8988T (cell line): Measurements from ENCODE around the gene IMMP2L.

Experiments
- DNase-seq: peaks from one replicate; pipeline ENCODE4 v3.0.0; 2011

Gene IMMP2L

DNA sequence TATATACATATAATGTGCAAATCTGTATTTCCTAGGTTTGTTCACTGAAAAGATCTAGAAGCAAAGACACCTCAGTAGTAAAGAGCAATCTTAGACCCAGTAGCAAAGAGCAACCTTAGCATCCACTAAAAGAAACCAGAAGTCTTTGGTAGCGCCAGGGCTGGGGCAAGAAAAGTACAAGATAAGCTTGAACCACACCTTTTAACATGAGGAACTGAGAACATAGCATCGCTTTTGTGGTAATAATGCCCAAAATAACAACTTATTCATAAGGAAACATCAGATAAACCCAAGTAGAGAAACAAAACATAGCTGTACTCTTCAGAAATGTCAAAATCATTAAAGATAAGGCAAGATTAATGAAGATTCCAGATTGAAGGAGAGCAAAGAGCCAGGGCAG is 173.4 kb downstream of the IMMP2L start:
- DNase-seq = no peak

DNA sequence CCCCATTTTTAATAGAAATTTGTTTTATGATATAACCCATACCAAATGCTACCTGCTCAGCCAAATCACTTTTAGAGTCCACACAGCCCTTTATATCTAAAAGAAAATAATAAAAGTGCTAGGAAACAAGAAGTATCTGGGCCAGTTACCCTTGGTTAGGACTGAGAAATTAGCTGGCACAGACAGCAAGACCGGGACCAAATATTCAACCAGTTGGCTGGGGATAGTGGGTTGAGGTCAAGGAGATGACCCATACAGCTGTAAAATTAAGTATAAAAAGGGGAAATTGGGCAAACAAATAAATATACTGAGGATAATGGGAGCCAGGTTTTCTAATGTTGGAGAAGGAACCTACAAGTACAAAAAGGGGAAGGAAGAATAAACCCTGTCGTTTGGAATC is 174.3 kb downstream of the IMMP2L start:
- no peak for DNase-seq

DNA sequence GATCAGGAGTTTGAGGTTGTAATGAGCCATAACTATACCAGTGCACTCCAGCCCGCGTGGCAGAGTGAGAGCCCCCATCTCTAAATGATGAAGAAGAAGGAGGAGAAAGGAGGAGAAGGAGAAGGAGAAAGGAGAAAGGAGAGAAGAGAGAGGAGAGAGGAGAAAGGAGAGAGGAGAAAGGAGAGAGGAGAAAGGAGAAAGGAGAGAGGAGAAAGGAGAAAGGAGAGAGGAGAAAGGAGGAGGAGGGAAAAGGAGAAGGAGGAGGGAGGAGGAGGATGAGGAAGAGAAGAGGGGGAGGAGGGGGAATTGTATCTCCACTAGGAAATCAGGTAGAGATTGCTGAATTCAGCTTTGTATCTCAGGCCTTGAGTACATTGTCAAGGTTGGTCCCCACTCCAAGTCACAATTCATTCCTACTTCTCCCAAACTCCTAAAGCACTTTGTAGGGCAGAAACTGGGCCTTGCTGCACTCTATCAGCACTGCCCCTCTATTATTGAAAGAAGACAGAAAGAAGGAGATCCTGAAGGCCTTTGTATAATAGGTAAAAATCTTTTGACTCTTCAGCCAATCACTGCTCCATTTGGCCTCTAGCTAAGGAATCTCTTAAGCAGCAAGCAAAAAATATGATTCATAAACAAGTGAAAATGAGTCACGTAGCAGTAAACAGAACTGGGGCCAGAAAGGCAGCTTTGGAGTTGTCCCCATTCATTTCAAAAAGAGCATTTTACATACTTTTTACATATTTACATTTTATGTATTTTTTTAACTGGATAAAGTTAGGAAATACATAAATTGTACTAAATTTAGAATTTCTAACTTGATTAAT is 178.0 kb downstream of the IMMP2L start:
- no peak for DNase-seq

DNA sequence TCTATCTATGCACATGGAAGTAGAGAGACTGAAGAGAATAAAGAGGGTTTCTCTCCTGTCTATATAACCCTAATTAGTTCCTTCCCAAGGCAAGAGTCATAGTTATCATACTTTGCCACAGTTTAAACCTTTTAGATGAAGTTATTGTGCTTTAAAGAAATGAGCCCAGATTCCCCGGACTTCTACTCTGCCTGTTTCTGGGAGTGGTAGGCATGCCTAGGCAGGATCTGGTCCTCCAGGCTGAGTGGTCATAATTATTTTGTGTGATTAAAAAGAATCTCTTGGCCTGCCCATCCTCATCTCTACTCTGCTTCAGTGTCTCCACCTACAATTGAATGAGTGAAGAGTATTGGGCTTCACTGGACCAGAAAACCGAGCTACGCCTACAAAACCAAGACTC is 179.2 kb downstream of the IMMP2L start:
- DNase-seq = no peak

DNA sequence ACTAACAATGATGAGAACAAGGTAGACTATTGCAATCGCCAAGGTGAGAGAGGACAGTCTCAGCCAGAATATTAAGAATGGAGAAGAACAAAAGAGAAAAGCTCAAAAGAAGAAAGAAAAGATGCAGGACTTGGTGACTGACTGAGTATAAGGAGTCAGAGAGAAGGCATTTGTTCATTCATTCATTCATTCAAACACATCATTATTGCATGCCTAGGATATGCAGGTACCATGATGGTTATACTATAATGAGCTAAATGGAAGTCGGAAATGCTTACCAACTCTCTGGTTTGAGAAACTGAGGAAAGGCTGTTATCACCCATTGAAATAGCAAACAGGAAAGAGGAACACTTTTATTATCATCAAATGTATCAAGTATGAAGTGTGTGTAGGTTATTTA is 180.7 kb downstream of the IMMP2L start:
- DNase-seq = no peak

DNA sequence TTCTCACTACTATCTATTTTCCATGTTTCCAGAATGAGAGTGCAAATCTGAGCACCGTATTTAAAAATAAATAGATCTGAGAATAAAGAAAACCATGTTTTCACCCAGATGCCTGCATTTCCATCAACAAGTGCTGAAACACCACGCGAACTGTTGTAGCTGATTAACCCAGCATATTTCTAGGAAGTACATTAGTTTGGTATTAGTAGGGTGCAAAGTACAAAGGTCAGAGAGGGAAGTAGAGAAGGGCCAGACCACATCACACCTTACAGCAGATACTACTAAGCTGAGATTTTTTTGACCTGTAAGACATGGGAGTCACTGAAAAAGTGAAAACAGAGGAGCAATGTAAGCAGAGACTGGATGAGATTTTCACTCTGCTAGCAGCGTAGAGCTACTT is 181.3 kb downstream of the IMMP2L start:
- no peak for DNase-seq

DNA sequence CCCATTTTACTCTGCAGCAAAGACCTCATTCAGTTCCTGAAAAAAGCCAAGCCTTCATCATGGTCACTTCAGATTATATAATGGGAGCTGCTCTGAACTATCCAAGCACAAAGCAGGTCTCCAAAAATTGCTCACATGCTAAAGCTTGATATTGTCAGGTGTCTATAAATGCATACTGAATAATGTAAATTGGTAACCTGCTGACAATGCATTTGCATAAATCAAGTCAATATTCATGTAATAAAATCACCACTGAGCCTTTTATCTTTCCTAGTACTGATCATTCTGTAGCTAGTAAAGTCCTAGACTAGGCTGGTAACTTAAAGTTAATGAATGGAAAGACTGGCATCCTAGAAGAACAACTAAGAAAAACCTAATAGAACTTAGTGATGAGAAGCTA is 188.3 kb downstream of the IMMP2L start:
- no peak for DNase-seq

DNA sequence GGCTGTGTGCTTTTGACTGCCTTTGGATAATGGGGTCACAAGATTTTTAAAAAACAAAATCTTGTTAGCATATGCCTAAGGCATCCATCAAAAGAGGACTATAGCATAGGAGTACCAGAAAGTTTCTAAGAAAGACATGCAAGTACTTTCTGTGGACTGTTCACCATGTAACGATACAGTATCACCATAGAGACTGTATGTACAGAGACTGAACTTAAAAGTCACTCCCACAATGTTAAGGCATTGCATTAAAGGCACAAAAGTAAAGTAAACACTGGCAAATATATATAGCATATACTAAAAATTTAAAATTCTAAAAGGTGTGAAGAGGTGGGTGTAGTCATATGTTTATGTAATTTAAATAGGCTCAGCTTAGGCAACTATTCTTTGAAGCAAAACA is 190.9 kb downstream of the IMMP2L start:
- no peak for DNase-seq

DNA sequence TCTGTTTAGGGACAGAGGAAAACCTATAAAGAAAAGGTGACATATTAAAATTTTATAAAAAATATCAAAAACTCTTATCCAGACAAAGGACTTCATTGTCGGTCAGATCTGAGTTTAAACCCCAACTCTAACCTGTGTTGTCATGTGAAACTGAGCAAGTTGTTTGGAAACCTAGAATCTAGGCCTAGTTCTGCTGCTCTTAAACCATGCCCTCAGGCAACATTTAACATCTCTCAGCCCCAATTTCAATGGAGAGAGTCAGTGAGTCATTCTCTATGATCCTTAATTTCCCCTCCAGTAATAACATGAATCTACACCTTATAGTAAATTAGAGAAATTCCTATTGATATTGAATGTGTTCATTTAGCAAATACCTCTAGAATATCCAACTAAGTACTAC is 192.3 kb downstream of the IMMP2L start:
- DNase-seq = no peak

DNA sequence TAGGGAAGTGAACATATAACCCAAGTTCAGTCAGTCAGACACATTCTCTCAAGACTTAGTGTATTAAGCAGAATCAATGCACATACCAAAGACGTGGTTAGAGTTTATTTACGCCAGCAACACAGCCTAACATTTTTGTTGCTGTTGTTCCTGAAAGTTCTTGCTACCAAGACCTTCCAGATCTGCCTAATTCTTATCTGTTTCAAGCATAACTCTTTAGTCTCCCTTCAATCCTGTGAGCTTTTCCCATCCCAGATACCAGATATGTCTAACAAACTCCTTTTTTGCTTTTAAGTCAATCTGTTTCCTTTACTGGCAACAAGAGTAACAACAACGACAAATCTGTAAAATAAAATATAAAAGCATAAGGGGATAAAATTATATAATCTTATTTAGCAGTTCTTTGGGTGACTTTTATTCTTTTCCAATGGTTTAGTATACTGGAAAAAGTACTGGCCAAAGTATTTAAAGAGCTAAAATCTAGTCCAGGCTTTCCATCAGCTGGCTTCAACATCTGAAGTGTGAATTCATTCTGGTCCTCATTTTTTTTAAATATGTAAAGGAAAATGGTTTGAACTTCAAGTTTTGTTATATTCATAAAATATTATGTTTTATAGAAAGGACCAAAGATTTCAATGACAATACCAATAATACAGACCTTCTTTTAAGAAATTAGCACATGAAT is 193.8 kb downstream of the IMMP2L start:
- no peak for DNase-seq

DNA sequence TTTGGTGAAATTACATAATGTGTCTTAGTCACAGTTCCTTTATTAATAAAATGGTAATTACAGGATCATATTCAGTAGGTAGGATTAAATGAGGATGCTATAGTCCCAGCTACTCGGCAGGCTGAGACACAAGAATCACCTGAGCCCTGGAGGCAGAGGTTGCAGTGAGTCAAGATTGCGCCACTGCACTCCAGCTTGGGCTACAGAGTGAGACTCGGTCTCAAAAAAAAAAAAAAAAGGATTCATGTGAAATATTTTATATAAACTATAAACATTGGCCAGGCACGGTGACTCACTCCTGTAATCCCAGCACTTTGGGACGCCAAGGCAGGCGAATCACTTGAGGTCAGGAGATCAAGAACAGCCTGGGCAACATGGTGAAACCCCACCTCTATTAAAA is 197.9 kb downstream of the IMMP2L start:
- no peak for DNase-seq

DNA sequence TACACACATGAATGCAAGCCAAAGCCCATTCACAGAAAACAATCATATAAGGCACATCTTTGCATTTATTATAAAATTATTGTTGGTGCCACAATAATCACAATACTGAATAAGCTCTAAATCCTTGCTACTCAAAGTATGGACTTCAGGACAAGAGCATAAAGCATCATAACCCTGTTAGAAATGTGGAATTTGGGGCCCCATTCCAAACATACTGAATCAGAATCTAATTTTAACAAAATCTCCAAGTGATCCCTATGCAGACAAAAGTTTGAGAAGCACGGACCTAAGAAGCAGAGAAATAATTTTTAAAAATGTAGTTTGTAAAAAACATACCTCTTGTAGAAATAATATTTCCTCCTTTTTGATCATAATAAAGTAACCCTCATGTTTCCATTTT is 199.2 kb downstream of the IMMP2L start:
- DNase-seq = no peak

DNA sequence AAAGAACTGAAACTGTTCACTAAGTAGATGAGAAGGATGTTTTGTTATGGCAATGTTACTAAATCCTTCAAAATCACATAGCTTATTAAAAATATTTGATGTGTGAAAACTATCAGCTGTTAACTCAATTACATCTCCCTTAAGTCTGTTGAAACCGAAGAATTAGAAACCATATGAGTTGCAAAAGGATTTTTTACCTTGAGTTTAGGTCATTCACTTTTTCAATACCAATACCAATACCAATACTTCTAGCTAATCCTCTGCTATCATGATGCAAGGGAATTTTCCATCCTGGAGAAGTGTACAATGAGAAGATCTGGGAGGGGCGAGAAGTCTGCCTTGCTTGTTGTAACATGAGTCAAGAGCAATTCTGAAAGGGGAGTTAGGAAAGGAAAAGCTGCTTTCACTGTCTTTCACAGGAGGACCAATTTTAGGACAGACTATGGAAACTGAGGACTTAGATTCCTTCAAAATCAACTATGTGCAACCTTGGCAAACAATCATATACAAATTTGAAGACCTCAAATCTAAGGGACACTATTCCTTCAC is 199.7 kb downstream of the IMMP2L start:
- no peak for DNase-seq

DNA sequence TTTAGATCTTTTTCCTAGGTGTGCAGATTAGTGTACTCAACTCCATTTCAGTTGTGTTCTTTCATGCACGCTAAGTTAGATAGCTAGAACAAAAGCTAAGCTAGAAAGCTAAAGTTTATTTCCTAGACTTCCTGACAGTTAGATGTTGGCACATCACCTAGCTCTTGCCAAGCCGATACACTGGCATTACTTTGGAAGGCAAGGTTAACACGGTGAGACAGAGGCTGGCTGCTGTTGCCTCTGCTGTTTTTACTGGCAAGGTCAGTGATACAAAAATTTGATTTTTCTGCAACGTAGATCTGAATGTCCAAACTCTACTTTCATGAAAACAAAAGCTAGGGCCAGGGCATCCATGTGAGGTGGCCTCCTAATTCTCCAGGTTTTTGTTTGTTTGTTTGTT is 203.4 kb downstream of the IMMP2L start:
- no peak for DNase-seq

DNA sequence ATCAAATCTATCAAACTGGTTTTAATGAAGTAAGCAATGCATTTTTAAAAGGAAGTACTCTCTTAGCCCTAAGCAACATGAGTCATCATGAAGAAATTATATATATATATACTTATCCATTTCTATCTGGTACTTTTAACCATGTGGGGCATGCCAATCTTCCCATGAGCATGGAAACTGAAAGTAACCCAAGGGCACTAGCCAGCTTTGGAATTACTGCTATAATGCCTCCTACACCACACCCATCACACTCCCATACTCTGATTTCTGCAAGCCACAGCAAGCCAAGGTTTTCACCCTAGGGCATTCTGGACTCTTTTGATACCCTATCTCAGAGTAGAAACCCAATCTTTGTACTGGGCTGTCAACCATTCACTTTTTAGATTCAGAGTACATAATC is 204.6 kb downstream of the IMMP2L start:
- no peak for DNase-seq

DNA sequence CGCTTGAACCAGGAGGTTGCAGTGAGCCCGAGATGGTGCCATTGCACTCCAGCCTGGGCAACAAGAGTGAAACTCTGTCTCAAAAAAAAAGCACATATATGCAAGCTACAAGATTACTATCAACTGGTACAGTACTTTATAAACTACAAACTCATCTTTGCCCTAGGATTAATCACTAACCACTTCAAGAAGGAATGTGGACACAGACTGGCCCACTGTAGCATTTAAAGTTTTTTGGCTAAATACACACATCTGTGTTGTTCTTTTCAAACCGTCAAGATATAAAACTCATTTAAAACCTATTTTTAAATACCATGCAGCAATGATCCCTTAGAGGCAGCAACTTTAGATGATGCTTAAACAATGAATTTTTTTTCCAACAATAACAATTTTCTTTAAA is 205.4 kb downstream of the IMMP2L start:
- no peak for DNase-seq

DNA sequence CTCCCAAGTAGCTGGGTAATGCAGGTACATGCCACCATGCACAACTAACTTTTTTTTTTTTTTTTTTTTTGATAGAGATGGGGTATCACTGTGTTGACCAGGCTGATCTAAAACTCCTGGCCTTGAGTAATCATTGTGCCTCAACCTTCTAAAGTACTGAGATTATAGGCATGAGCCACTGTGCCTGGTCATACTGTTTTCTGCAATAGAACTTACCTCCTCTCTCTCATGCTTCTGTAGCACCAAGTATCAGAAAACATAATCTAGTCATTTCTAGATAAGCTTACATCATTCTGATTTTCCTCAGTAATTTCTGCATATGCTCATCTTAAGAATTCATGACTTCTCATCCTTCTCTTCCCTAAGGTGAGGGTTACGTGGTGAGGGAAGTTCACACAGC is 210.0 kb downstream of the IMMP2L start:
- DNase-seq = no peak

DNA sequence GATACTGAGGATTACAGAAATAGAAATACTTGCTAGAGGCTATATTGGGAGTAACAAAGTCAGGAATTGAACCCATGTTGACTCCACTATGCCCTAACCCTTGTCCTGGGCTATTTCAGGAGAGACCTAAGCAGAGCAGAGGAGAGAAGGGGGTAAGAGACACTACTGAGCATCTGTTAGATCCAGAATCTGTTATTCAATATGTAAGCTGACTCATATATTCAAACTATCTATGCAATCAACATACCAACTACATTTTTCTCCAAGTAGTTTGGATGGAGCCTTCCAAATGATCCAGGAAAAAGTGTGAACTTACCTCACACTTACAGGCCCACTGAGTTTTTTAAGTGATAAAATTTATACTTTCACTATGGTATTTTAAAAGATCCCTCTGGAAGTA is 216.1 kb downstream of the IMMP2L start:
- DNase-seq = no peak

DNA sequence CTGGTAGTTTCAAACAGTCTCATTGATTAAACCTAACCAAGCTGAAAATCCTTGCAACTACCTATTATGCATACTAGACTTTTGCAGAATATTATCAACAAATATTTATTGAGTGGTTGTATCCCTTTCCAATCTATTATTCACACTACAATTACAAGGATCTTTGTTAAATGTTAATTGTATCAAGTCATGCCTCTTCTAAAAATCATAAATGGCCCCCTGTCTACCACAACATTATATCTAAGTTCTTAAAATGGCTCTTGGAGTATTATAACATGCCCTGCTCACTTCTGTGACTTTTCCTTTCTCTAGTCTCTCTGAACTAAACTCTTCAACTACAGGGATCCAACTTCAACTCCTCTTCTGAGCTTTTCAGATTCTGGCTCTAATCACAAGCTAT is 219.3 kb downstream of the IMMP2L start:
- DNase-seq = no peak

DNA sequence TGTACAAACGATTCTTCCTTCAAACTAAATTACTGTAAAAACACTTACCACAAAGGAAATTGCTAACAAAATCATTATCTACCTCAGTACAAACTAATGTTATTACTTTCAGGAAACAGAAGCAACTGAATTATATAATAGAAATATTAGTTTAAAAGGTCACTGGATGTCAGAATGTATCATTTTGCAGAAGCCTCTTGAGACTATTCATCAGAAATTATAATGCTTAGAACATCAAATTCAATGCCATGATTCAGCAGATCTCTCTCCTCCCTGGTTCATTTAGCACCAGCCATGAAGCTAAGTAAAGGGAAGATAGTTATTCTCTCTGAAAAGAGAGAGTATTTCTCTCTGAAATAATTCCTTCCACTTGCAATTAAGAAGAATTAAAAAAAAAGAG is 223.3 kb downstream of the IMMP2L start:
- DNase-seq = no peak

DNA sequence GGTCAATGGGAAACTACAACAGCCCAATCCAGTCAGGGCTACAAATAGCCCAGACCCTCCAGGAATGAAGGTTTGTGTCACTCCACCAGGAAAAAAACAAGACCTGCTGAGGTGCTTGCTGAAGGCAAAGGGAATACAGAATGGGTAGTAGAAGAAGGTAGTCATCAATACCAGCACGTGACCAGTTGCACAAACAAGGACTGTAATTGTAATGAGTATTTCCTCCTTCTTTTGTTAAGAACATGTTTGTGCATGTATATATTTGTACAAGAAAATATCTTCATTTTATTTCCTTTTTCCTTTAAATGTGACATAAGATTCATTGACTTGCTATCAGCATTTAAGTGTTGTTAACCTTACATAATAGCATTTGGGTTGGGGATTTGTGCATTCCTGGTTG is 229.3 kb downstream of the IMMP2L start:
- DNase-seq = no peak

DNA sequence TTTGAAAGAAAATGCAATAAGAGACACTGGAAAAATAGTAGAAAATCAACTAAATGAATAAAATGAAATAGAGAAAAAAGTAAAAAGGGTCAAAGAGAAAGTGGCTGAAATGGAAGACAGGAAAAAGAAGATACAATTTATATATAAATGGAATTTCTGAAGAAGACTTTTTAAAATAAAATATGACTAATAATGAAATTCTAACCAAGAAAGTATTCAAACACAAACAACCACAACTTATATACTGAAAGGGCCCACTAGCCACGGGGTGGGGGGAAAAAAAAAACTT is 232.1 kb downstream of the IMMP2L start:
- no peak for DNase-seq

DNA sequence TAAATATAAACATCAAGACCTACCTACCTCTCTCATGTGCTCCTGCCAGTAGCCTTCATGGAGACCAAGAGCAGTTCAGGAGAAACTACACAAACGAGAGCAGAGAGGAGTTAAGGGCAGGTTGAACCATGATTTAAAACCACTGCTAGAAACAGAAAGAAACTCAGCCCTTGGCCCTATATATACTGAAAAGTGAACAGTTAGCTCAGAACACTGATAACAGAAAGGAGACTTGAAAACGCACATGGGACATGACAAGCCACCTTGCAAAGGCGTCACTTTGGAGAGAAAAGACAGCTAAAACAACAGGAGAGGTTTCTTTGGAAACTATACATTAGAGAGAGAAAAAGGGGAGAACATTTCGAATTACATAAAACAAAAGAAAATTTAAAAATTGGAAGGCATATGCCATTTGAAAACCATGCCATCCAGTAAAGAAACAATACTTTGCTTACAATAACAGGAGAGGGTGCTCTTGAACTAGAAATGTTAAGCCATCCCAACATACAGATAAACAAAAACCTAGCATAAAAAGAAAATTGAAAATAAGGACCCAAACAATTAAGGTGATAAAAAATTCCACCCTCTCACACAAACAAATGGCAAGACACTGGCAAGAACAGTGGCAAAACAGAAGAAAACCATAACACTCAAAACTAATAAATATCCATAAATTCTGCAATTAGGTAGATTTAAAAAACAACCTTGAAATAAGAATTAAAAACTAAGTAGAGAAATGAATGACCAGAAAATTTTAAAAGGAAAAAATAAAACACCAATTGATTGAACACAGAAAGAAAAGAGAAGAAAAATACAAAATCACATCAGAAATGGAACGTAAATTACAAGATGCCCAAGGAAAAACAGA is 232.7 kb downstream of the IMMP2L start:
- no peak for DNase-seq

DNA sequence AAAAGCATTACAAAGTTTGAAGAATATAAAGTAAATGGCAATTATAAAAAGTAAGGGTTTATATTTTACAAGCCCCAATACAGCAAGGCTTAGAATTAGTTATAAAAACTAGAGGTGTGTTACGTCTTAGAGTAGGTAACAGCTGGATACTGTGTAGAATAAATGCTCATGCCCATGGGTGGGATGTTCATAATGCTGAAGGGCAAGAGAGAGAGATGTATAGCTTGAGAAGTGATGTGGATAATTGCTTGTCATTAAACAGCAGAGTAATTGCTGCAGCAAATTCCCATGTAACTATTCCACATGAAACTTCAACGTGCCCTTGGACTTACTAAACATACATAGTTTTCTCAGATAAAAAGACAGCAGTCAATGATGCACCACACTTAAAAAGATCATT is 233.8 kb downstream of the IMMP2L start:
- DNase-seq = no peak
